Nephron (organoid): Measurements from ENCODE around the gene KLHL3.
A peak's percentile ranks its signal among the peaks of the same experiment; 100 is the strongest.

Experiments
- H3K27ac Mint-ChIP-seq, 3 experiments: 2 replicates each; pipeline ENCODE4 v1.8.0; 2020; ENCODE audit warnings: mixed read lengths in 3 of 3, mild to moderate bottlenecking in 2 of 3, moderate library complexity in 1 of 3
- H3K27me3 Mint-ChIP-seq: 2 replicates; pipeline ENCODE4 v1.8.0; 2021; ENCODE audit warnings: low read depth, mild to moderate bottlenecking, moderate library complexity, mixed read lengths
- H3K36me3 Mint-ChIP-seq: 2 replicates; pipeline ENCODE4 v1.8.0; 2020; ENCODE audit warnings: low read depth, mixed read lengths
- H3K4me1 Mint-ChIP-seq: 2 replicates; pipeline ENCODE4 v1.8.0; 2020; ENCODE audit warnings: mixed read lengths
- H3K4me3 Mint-ChIP-seq, 3 experiments: 2 replicates each; pipeline ENCODE4 v1.8.0; 2020; ENCODE audit warnings: mild to moderate bottlenecking in 3 of 3, mixed read lengths in 3 of 3, moderate library complexity in 2 of 3
- H3K9me3 Mint-ChIP-seq: 2 replicates; pipeline ENCODE4 v1.8.0; 2020; ENCODE audit warnings: mixed read lengths
- CTCF ChIP-seq, 3 experiments: fragments of 200-600 bp; sonication (generic); IDR thresholded peaks; one replicate each; pipeline ENCODE4 v1.5.0; 2021; ENCODE audit warnings: antibody characterized with exemption in 3 of 3; ENCODE audit not compliant: unreplicated experiment in 3 of 3

Gene KLHL3

GRCh38 chr5:137761566-137761965 is 25.7 kb upstream of the KLHL3 start:
- Mint-ChIP-seq H3K4me1 (no peaks in the 10 kb centered on the region), H3K4me3 (no peak overlapping the region), H3K27me3 (no peaks in the 10 kb centered on the region), H3K36me3 (no peaks in the 10 kb centered on the region), H3K9me3 (peaks cover 8% of the 10 kb centered on the region), H3K27ac (no peak overlapping the region)
- no peak for TF ChIP-seq CTCF (IDR thresholded peaks at IDR 0.05; ENCODE audit: unreplicated experiment in 3 of 3)

GRCh38 chr5:137760719-137761516 is 25.0 kb upstream of the KLHL3 start:
- Mint-ChIP-seq H3K4me1 (no peaks in the 10 kb centered on the region), H3K36me3 (no peaks in the 10 kb centered on the region), H3K27ac (no peak overlapping the region), H3K27me3 (no peaks in the 10 kb centered on the region), H3K9me3 (peaks cover 6% of the 10 kb centered on the region), H3K4me3 (no peak overlapping the region)
- no peak for TF ChIP-seq CTCF (IDR thresholded peaks at IDR 0.05; ENCODE audit: unreplicated experiment in 3 of 3)

- no peak for TF ChIP-seq CTCF (IDR thresholded peaks at IDR 0.05; ENCODE audit: unreplicated experiment in 3 of 3)
- no peak overlapping the region for H3K4me3 Mint-ChIP-seq
- no peaks in the 10 kb centered on the region for H3K27me3 Mint-ChIP-seq
- no peaks in the 10 kb centered on the region for H3K36me3 Mint-ChIP-seq
- peaks cover under 1% of the 10 kb centered on the region for H3K9me3 Mint-ChIP-seq
- H3K27ac Mint-ChIP-seq: no peak overlapping the region
- H3K4me1 Mint-ChIP-seq: no peaks in the 10 kb centered on the region
These were observed 24.4 kb upstream of the KLHL3 start for GRCh38 chr5:137760294-137760693.

GRCh38 chr5:137758715-137759306 is 22.9 kb upstream of the KLHL3 start:
- no peak overlapping the region for H3K27ac Mint-ChIP-seq
- H3K4me1 Mint-ChIP-seq: no peaks in the 10 kb centered on the region
- TF ChIP-seq CTCF (IDR thresholded peaks at IDR 0.05; ENCODE audit: unreplicated experiment in 3 of 3): no peak
- no peaks in the 10 kb centered on the region for H3K9me3 Mint-ChIP-seq
- no peak overlapping the region for H3K4me3 Mint-ChIP-seq
- no peaks in the 10 kb centered on the region for H3K27me3 Mint-ChIP-seq
- H3K36me3 Mint-ChIP-seq: no peaks in the 10 kb centered on the region

- peaks cover 1% of the 10 kb centered on the region for H3K36me3 Mint-ChIP-seq
- H3K27ac Mint-ChIP-seq: no peak overlapping the region
- no peaks in the 10 kb centered on the region for H3K4me1 Mint-ChIP-seq
- peak overlapping the region in 1 of 3 experiments; percentile 18 for H3K4me3 Mint-ChIP-seq
- H3K27me3 Mint-ChIP-seq: no peaks in the 10 kb centered on the region
- no peak for TF ChIP-seq CTCF (IDR thresholded peaks at IDR 0.05; ENCODE audit: unreplicated experiment in 3 of 3)
- no peaks in the 10 kb centered on the region for H3K9me3 Mint-ChIP-seq
These were observed 22.2 kb upstream of the KLHL3 start for GRCh38 chr5:137758121-137758520.

- H3K4me1 Mint-ChIP-seq: no peaks in the 10 kb centered on the region
- H3K9me3 Mint-ChIP-seq: no peaks in the 10 kb centered on the region
- no peak overlapping the region for H3K4me3 Mint-ChIP-seq
- no peaks in the 10 kb centered on the region for H3K27me3 Mint-ChIP-seq
- peaks cover 6% of the 10 kb centered on the region for H3K36me3 Mint-ChIP-seq
- no peak for TF ChIP-seq CTCF (IDR thresholded peaks at IDR 0.05; ENCODE audit: unreplicated experiment in 3 of 3)
- no peak overlapping the region for H3K27ac Mint-ChIP-seq
These were observed 21.7 kb upstream of the KLHL3 start for GRCh38 chr5:137757634-137758033.
